T-helper 1 cell treated with Interleukin-12 subunit alpha and Interleukin-12 subunit beta and Interleukin-4 antibody, amounts not matched to agents 30 μg/mL and 1 μg/mL, for 36 hours (primary cell): ENCODE data around the gene GXYLT2.

Experiments used
- H3K27ac Mint-ChIP-seq: one replicate; pipeline ENCODE4 v1.8.0; 2021; ENCODE audit warnings: mild to moderate bottlenecking, mixed read lengths
- H3K27me3 Mint-ChIP-seq: one replicate; pipeline ENCODE4 v1.8.0; 2021; ENCODE audit warnings: low read depth, mixed read lengths
- H3K36me3 Mint-ChIP-seq: one replicate; pipeline ENCODE4 v1.8.0; 2021; ENCODE audit warnings: low read depth, mixed read lengths
- H3K4me1 Mint-ChIP-seq: one replicate; pipeline ENCODE4 v1.8.0; 2021; ENCODE audit warnings: low read depth, mixed read lengths
- H3K4me3 Mint-ChIP-seq: one replicate; pipeline ENCODE4 v1.8.0; 2021; ENCODE audit warnings: mild to moderate bottlenecking, moderate library complexity, mixed read lengths
- H3K9me3 Mint-ChIP-seq: one replicate; pipeline ENCODE4 v1.8.0; 2021; ENCODE audit warnings: mixed read lengths

GXYLT2 gene

GRCh38 chr3:73021301-73021835, 133.5 kb downstream of the GXYLT2 start:
- Mint-ChIP-seq H3K4me1 (peaks cover 35% of the 10 kb centered on the region), H3K27ac (no peak overlapping the region), H3K36me3 (no peaks in the 10 kb centered on the region), H3K4me3 (no peak overlapping the region), H3K9me3 (no peaks in the 10 kb centered on the region), H3K27me3 (no peaks in the 10 kb centered on the region)

DNA sequence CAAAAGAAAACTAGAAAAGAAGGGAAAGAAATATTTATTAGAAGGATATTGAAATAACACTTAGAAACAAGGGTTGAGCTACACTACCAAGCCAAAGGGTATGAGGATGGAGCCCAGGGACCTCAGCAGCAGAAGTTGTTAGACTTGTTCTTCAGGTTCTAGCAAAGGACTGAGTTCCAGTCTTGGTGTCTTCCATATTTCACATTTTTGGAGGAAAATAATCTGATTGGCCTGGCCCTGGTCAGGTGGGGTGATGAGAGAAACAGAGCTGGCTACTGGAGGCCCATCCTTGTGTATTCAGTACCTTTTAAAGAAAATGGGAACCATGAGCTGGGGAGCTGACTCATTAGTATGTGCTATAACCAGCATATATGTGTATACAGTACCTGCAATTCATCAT, 137.0 kb downstream of the GXYLT2 start:
- Mint-ChIP-seq H3K36me3 (peaks cover 5% of the 10 kb centered on the region), H3K27ac (no peak overlapping the region), H3K4me3 (no peak overlapping the region), H3K27me3 (no peaks in the 10 kb centered on the region), H3K9me3 (no peaks in the 10 kb centered on the region), H3K4me1 (peaks cover 36% of the 10 kb centered on the region)

DNA sequence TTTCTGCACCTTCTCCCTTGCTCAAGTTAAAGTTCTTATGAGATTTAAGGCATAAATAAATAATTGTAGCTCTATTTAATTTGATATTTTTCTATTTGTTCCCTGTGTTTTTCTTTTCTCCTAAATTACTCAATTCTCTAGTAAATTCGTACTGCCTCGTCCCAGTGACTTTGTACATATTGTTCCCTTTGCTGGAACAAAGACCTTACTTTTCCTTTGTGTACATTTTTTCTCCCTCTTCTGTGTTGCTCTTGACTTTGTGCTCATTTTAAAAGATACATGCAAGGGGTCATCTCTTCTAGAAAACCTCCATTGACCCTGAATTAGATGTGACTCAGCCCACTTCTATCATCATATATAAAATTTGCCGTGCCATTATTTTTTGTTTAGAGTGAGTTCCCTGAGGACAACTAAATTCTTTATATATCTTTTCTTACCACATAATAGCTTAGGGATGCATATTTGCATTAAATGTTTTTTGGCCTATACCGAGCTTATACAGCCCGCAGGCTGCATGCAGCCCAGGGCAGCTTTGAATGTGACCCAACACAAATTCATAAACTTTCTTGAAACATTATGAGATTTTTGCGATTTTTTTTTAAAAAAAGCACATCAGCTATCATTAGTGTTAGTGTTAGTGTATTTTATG, 138.4 kb downstream of the GXYLT2 start:
- no peaks in the 10 kb centered on the region for H3K9me3 Mint-ChIP-seq
- no peaks in the 10 kb centered on the region for H3K27me3 Mint-ChIP-seq
- peaks cover 11% of the 10 kb centered on the region for H3K36me3 Mint-ChIP-seq
- H3K4me1 Mint-ChIP-seq = peaks cover 36% of the 10 kb centered on the region
- no peak overlapping the region for H3K4me3 Mint-ChIP-seq
- no peak overlapping the region for H3K27ac Mint-ChIP-seq
